Measurements from ENCODE around the gene ZNF772. TPM values are rescaled to one million over a fixed set of nuclear protein-coding genes. Genes with fewer than 3 reads are reported as not detected.

The ZNF772 gene
- polyA plus RNA-seq, 1 of the 3 experiments (the other 2 are of a cell fraction): 0.99 TPM

DNA sequence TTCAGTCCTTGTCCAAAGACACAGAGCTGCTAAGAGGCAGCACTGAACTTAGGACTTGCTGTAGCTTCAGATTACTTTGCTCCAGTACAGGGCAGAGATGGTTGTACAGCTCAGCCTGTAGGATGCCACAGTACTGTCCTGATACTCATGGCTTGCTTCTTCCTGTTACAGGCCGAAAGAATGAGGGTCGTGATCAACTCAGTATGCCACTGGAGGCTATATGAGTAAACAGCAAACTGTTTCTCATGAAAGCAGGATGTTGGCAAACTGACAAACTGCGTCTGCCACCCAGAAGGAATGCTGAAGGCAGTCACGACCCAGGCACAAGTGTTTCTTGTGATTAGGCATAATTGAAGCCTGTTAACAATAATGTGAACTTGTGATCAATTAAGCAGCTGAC, 39.4 kb downstream of the ZNF772 start:
- ChIA-PET POLR2A (no interaction called here), CTCF (interaction anchor here (0.7 kb wide), 1 partner anchor 32 kb away, joined by 3 read pairs; no protein-coding TSS in a partner anchor)
- Histone ChIP-seq H3K79me2 (ENCODE audit: insufficient read depth) (peaks cover 73% of the 10 kb centered on the region), H3F3A (replicated peaks; ENCODE audit: insufficient read depth) (no peaks in the 10 kb centered on the region), H3K4me3 (ENCODE audit: low read depth in 2 of 2, low read length in 1 of 2) (no peak overlapping the region), H3K9me2 (no peaks in the 10 kb centered on the region), H3K9ac (no peak overlapping the region), H2AFZ (ENCODE audit: low read depth) (no peak overlapping the region), H4K20me1 (ENCODE audit: insufficient read depth) (no peaks in the 10 kb centered on the region), H3K9me3 (no peaks in the 10 kb centered on the region), H3K27me3 (ENCODE audit: insufficient read depth) (no peaks in the 10 kb centered on the region), H3K4me2 (0 out of 2 replicates have a peak overlapping the region, but pooled peaks have one; percentile 2), H3K27ac (ENCODE audit: low read depth in 2 of 2, low read length in 1 of 2) (no peak overlapping the region), H3K4me1 (ENCODE audit: control insufficient read depth in 1 of 2, insufficient read depth in 2 of 2, low read depth in 1 of 2, low read length in 1 of 2) (peaks cover 7 to 8% of the 10 kb centered on the region in 2 experiments; a peak in 3 of 4 replicates), H3K36me3 (replicated peaks in 1 of 2; ENCODE audit: control insufficient read depth in 1 of 2, insufficient read depth in 2 of 2, low read length in 1 of 2) (peaks cover 0 to 6% of the 10 kb centered on the region in 2 experiments)
- WGBS (ENCODE audit: low lambda C conversion rate): 95% methylated on average over 4 of the region's 4 CpGs
- DNase-seq: no peak
- TF ChIP-seq, protein P1, sequence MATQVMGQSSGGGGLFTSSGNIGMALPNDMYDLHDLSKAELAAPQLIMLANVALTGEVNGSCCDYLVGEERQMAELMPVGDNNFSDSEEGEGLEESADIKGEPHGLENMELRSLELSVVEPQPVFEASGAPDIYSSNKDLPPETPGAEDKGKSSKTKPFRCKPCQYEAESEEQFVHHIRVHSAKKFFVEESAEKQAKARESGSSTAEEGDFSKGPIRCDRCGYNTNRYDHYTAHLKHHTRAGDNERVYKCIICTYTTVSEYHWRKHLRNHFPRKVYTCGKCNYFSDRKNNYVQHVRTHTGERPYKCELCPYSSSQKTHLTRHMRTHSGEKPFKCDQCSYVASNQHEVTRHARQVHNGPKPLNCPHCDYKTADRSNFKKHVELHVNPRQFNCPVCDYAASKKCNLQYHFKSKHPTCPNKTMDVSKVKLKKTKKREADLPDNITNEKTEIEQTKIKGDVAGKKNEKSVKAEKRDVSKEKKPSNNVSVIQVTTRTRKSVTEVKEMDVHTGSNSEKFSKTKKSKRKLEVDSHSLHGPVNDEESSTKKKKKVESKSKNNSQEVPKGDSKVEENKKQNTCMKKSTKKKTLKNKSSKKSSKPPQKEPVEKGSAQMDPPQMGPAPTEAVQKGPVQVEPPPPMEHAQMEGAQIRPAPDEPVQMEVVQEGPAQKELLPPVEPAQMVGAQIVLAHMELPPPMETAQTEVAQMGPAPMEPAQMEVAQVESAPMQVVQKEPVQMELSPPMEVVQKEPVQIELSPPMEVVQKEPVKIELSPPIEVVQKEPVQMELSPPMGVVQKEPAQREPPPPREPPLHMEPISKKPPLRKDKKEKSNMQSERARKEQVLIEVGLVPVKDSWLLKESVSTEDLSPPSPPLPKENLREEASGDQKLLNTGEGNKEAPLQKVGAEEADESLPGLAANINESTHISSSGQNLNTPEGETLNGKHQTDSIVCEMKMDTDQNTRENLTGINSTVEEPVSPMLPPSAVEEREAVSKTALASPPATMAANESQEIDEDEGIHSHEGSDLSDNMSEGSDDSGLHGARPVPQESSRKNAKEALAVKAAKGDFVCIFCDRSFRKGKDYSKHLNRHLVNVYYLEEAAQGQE (IDR thresholded peaks at IDR 0.05; ENCODE audit: low read depth, low read length): no peak
- TF ChIP-seq FOXM1 (IDR thresholded peaks at IDR 0.05; ENCODE audit: low read depth) (no peak), NRF1 (IDR thresholded peaks at IDR 0.05; ENCODE audit: low read depth, low read length) (no peak), RXRA (IDR thresholded peaks at IDR 0.05; ENCODE audit: borderline replicate concordance, low read depth) (no peak), EZH2phosphoT487 (IDR thresholded peaks at IDR 0.05; ENCODE audit: borderline replicate concordance, low read depth) (no peak), MEF2A (IDR thresholded peaks at IDR 0.05; ENCODE audit: borderline replicate concordance, low read depth) (no peak), RCOR1 (IDR thresholded peaks at IDR 0.05; ENCODE audit: low read length) (no peak), TAF1 (IDR thresholded peaks at IDR 0.05; ENCODE audit: borderline replicate concordance, low read depth, low read length) (no peak), TCF12 (IDR thresholded peaks at IDR 0.05) (no peak), SIN3A (IDR thresholded peaks at IDR 0.05; ENCODE audit: borderline replicate concordance, low read depth, low read length) (no peak), ELF1 (IDR thresholded peaks at IDR 0.05) (no peak), RAD21 (IDR thresholded peaks at IDR 0.05; ENCODE audit: low read length) (no peak), GATA2 (CRISPR knock-in tag; IDR thresholded peaks at IDR 0.05) (no peak)
- TF ChIP-seq, protein P2, sequence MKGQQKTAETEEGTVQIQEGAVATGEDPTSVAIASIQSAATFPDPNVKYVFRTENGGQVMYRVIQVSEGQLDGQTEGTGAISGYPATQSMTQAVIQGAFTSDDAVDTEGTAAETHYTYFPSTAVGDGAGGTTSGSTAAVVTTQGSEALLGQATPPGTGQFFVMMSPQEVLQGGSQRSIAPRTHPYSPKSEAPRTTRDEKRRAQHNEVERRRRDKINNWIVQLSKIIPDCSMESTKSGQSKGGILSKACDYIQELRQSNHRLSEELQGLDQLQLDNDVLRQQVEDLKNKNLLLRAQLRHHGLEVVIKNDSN (IDR thresholded peaks at IDR 0.05; ENCODE audit: borderline replicate concordance, low read depth): no peak
- TF ChIP-seq, protein P3, sequence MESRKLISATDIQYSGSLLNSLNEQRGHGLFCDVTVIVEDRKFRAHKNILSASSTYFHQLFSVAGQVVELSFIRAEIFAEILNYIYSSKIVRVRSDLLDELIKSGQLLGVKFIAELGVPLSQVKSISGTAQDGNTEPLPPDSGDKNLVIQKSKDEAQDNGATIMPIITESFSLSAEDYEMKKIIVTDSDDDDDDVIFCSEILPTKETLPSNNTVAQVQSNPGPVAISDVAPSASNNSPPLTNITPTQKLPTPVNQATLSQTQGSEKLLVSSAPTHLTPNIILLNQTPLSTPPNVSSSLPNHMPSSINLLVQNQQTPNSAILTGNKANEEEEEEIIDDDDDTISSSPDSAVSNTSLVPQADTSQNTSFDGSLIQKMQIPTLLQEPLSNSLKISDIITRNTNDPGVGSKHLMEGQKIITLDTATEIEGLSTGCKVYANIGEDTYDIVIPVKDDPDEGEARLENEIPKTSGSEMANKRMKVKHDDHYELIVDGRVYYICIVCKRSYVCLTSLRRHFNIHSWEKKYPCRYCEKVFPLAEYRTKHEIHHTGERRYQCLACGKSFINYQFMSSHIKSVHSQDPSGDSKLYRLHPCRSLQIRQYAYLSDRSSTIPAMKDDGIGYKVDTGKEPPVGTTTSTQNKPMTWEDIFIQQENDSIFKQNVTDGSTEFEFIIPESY (IDR thresholded peaks at IDR 0.05; ENCODE audit: borderline replicate concordance, low read depth): no peak
- TF ChIP-seq, protein P4, sequence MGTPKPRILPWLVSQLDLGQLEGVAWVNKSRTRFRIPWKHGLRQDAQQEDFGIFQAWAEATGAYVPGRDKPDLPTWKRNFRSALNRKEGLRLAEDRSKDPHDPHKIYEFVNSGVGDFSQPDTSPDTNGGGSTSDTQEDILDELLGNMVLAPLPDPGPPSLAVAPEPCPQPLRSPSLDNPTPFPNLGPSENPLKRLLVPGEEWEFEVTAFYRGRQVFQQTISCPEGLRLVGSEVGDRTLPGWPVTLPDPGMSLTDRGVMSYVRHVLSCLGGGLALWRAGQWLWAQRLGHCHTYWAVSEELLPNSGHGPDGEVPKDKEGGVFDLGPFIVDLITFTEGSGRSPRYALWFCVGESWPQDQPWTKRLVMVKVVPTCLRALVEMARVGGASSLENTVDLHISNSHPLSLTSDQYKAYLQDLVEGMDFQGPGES (IDR thresholded peaks at IDR 0.05; ENCODE audit: low read depth, low read length): no peak
- TF ChIP-seq, protein P5, sequence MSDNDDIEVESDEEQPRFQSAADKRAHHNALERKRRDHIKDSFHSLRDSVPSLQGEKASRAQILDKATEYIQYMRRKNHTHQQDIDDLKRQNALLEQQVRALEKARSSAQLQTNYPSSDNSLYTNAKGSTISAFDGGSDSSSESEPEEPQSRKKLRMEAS (IDR thresholded peaks at IDR 0.05; ENCODE audit: low read depth): no peak
- TF ChIP-seq, protein P6, sequence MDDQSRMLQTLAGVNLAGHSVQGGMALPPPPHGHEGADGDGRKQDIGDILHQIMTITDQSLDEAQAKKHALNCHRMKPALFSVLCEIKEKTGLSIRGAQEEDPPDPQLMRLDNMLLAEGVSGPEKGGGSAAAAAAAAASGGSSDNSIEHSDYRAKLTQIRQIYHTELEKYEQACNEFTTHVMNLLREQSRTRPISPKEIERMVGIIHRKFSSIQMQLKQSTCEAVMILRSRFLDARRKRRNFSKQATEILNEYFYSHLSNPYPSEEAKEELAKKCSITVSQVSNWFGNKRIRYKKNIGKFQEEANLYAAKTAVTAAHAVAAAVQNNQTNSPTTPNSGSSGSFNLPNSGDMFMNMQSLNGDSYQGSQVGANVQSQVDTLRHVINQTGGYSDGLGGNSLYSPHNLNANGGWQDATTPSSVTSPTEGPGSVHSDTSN (IDR thresholded peaks at IDR 0.05): no peak
